A673 (cell line): Measurements from ENCODE around the gene PDCD7. TPM values are rescaled to one million over a fixed set of nuclear protein-coding genes. Genes with fewer than 3 reads are reported as not detected.

Experiments used
- BruUV-seq: library from RNA; stranded (reverse); fragments of 400-500 nt; replicated peaks from 2 replicates; lab custom pipeline; 2021; lab: Mats Ljungman, UMichigan
- CTCF ChIA-PET: fragments of 300-600 bp; sonication (Branson Sonifier 250); formaldehyde crosslinking; loops from one replicate; lab custom pipeline; 2022; ENCODE audit warnings: antibody characterized with exemption; lab: Charles Lee
- POLR2A ChIA-PET: fragments of 300-600 bp; sonication (Branson Sonifier 250); formaldehyde crosslinking; loops from one replicate; lab custom pipeline; 2022; ENCODE audit warnings: antibody characterized with exemption; ENCODE audit not compliant: low non-redundant PET; lab: Charles Lee
- DNase-seq: peaks from one replicate; pipeline ENCODE4 v3.0.0-alpha.2; 2015; ENCODE audit warnings: low spot score
- H3K27ac ChIP-seq: fragments of 200-600 bp; sonication (generic); 2 replicates; pipeline ENCODE4 v1.5.1; 2016; ENCODE audit warnings: mixed run types, low read depth, mild to moderate bottlenecking, mixed read lengths, antibody characterized with exemption, low read length; ENCODE audit not compliant: poor library complexity, severe bottlenecking
- H3K27me3 ChIP-seq: fragments of 200-600 bp; sonication (generic); replicated peaks from 2 replicates; pipeline ENCODE4 v1.6.1; 2017; ENCODE audit warnings: mixed run types, low read depth, mild to moderate bottlenecking, mixed read lengths, antibody characterized with exemption, low read length; ENCODE audit not compliant: insufficient read depth, poor library complexity
- H3K36me3 ChIP-seq: fragments of 200-600 bp; sonication (generic); 2 replicates; pipeline ENCODE4 v1.6.1; 2016; ENCODE audit warnings: mixed run types, mild to moderate bottlenecking, mixed read lengths, antibody characterized with exemption, low read length; ENCODE audit not compliant: insufficient read depth, poor library complexity, severe bottlenecking
- H3K4me1 ChIP-seq: fragments of 200-600 bp; sonication (generic); 2 replicates; pipeline ENCODE4 v1.6.1; 2017; ENCODE audit warnings: mixed run types, mild to moderate bottlenecking, mixed read lengths, antibody characterized with exemption, low read length; ENCODE audit not compliant: insufficient read depth, poor library complexity, severe bottlenecking
- H3K4me3 ChIP-seq: fragments of 200-600 bp; sonication (generic); 2 replicates; pipeline ENCODE4 v1.5.1; 2016; ENCODE audit warnings: low read depth, mixed run types, mild to moderate bottlenecking, mixed read lengths, low read length; ENCODE audit not compliant: poor library complexity, severe bottlenecking
- H3K9me3 ChIP-seq: fragments of 200-600 bp; sonication (generic); 2 replicates; pipeline ENCODE4 v1.6.1; 2016; ENCODE audit warnings: mixed run types, low read depth, mild to moderate bottlenecking, mixed read lengths, antibody characterized with exemption, low read length; ENCODE audit not compliant: poor library complexity, severe bottlenecking
- CTCF ChIP-seq: fragments of 300-800, 200-600 bp; sonication (generic); conservative IDR thresholded peaks from 2 replicates; pipeline ENCODE4 v1.5.1; 2017; ENCODE audit warnings: low read depth, mild to moderate bottlenecking, antibody characterized with exemption, low read length, moderate library complexity, mixed read lengths
- EZH2 ChIP-seq: fragments of 200-600 bp; sonication (generic); IDR thresholded peaks from 2 replicates; pipeline ENCODE4 v1.6.1; 2017; ENCODE audit warnings: borderline replicate concordance, low read depth, mild to moderate bottlenecking, mixed read lengths, antibody characterized with exemption, low read length; ENCODE audit not compliant: poor library complexity, severe bottlenecking
- intact Hi-C: fragments of 100-400 bp; cut with micrococcal nuclease; formaldehyde crosslinking; loops from one replicate; pipeline ENCODE4 v1.10.0; 2022; ENCODE audit not compliant: unreplicated experiment
- total RNA-seq: library from RNA; stranded (reverse); gene quantifications from 2 replicates; pipeline ENCODE4 v1.2.3, GENCODE V29; 2021

The PDCD7 gene
- total RNA-seq, 1 experiment from 2014 or later = 39.1 TPM

GRCh38 chr15:65115542-65115941 is 18.1 kb downstream of the PDCD7 start:
- no peak for TF ChIP-seq CTCF
- no peak for TF ChIP-seq EZH2
- BruUV-seq = no TSS peak
- no peak for DNase-seq
- Histone ChIP-seq H3K27me3 (no peaks in the 10 kb centered on the region), H3K36me3 (peaks cover 33% of the 10 kb centered on the region), H3K27ac (no peak overlapping the region), H3K4me3 (no peak overlapping the region), H3K4me1 (no peaks in the 10 kb centered on the region), H3K9me3 (no peaks in the 10 kb centered on the region)
- POLR2A ChIA-PET = no interaction called here
- intact Hi-C loops = no loop called here
- CTCF ChIA-PET = no interaction called here

- BruUV-seq = no TSS peak
- Histone ChIP-seq H3K4me3 (no peak within 1 kb of the TSS), H3K36me3 (peaks cover 33% of the 10 kb centered on the region), H3K9me3 (no peaks in the 10 kb centered on the region), H3K4me1 (no peaks in the 10 kb centered on the region), H3K27ac (no peak within 1 kb of the TSS), H3K27me3 (no peaks in the 10 kb centered on the region)
- ChIA-PET CTCF (no interaction called here), POLR2A (interaction anchor here (0.7 kb wide), 1 partner anchor 654 kb away, joined by 3 read pairs; no protein-coding TSS in a partner anchor)
- DNase-seq = peak; percentile 12
- intact Hi-C loops = no loop called here
- TF ChIP-seq CTCF (no peak), EZH2 (no peak)
These were observed 18.5 kb downstream of the PDCD7 start, which contains the start of gene UBAP1L for GRCh38 chr15:65115086-65115485. UBAP1L (minus strand) TSS chr15:65115200; CDS start chr15:65106215, 8,985 bp downstream.

GRCh38 chr15:65110676-65111292 is 22.8 kb downstream of the PDCD7 start:
- no peak overlapping the region for H3K4me3 ChIP-seq
- ChIA-PET POLR2A (no interaction called here), CTCF (interaction anchor here (1.1 kb wide), 1 partner anchor 9 kb away, joined by 8 read pairs; no protein-coding TSS in a partner anchor)
- no peak for TF ChIP-seq EZH2
- TF ChIP-seq CTCF = no peak
- DNase-seq = no peak
- intact Hi-C loops = no loop called here
- H3K4me1 ChIP-seq = no peaks in the 10 kb centered on the region
- no peaks in the 10 kb centered on the region for H3K27me3 ChIP-seq
- no TSS peak for BruUV-seq
- H3K36me3 ChIP-seq = peaks cover 7% of the 10 kb centered on the region
- no peaks in the 10 kb centered on the region for H3K9me3 ChIP-seq
- H3K27ac ChIP-seq = no peak overlapping the region
